Measurements from ENCODE around the gene SLC6A15.

SLC6A15 gene

GRCh38 chr12:84874825-84875139 is 37.8 kb downstream of the SLC6A15 start:
- DNase-seq (ENCODE audit: low read depth in 2 of 2): no peak

GRCh38 chr12:84874125-84874824 is 38.3 kb downstream of the SLC6A15 start:
- no peak for DNase-seq (ENCODE audit: low read depth in 2 of 2)

GRCh38 chr12:84862186-84862585 is 50.4 kb downstream of the SLC6A15 start:
- no peak for DNase-seq (ENCODE audit: low read depth in 2 of 2)

- no peak for DNase-seq (ENCODE audit: low read depth in 2 of 2)
Measured at GRCh38 chr12:84860718-84861117, 51.9 kb downstream of the SLC6A15 start.

- no peak for DNase-seq (ENCODE audit: low read depth in 2 of 2)
Measured at GRCh38 chr12:84858796-84859195, 53.8 kb downstream of the SLC6A15 start.

- DNase-seq (ENCODE audit: low read depth in 2 of 2): no peak
Measured at GRCh38 chr12:84857525-84858208, 54.9 kb downstream of the SLC6A15 start.

GRCh38 chr12:84856156-84856900 is 56.3 kb downstream of the SLC6A15 start:
- no peak for DNase-seq (ENCODE audit: low read depth in 2 of 2)

GRCh38 chr12:84843593-84844144 is 68.9 kb downstream of the SLC6A15 start:
- DNase-seq (ENCODE audit: low read depth in 2 of 2): no peak

GRCh38 chr12:84842406-84843013 is 70.1 kb downstream of the SLC6A15 start:
- no peak for DNase-seq (ENCODE audit: low read depth in 2 of 2)

- DNase-seq (ENCODE audit: low read depth in 2 of 2): no peak
Measured at GRCh38 chr12:84841591-84841990, 71.0 kb downstream of the SLC6A15 start.

- no peak for DNase-seq (ENCODE audit: low read depth in 2 of 2)
Measured at GRCh38 chr12:84840356-84840755, 72.2 kb downstream of the SLC6A15 start.

GRCh38 chr12:84826925-84827324 is 85.7 kb downstream of the SLC6A15 start:
- DNase-seq (ENCODE audit: low read depth in 2 of 2): no peak

GRCh38 chr12:84825149-84825548 is 87.5 kb downstream of the SLC6A15 start:
- DNase-seq (ENCODE audit: low read depth in 2 of 2): no peak

GRCh38 chr12:84822525-84822924 is 90.1 kb downstream of the SLC6A15 start:
- no peak for DNase-seq (ENCODE audit: low read depth in 2 of 2)

- DNase-seq (ENCODE audit: low read depth in 2 of 2): no peak
Measured at GRCh38 chr12:84816916-84817695, 95.5 kb downstream of the SLC6A15 start.

GRCh38 chr12:84814664-84815245 is 97.8 kb downstream of the SLC6A15 start:
- DNase-seq (ENCODE audit: low read depth in 2 of 2): no peak

GRCh38 chr12:84813780-84814663 is 98.6 kb downstream of the SLC6A15 start:
- no peak for DNase-seq (ENCODE audit: low read depth in 2 of 2)

- DNase-seq (ENCODE audit: low read depth in 2 of 2): no peak
Measured at GRCh38 chr12:84811291-84811690, 101.3 kb downstream of the SLC6A15 start.

GRCh38 chr12:84810611-84811010 is 102.0 kb downstream of the SLC6A15 start:
- no peak for DNase-seq (ENCODE audit: low read depth in 2 of 2)
